Lung (tissue), 12 donors: ENCODE measurements around the gene CRACDL. TPM values are rescaled to one million over a fixed set of nuclear protein-coding genes. Genes with fewer than 3 reads are reported as not detected.
"Not testable (repeated sequence)": the region's sequence is repeated elsewhere in the genome, so short reads cannot be mapped to it uniquely, and the experiment has no call there.

Experiments used
- ATAC-seq: fragments of 200-7000 bp; cut with Tn5 transposase; one replicate; pipeline ENCODE4 v1.9.1; 2020; ENCODE audit warnings: moderate number of reproducible peaks; ENCODE audit not compliant: insufficient read depth, low FRiP score
- DNase-seq, 3 donors: peaks; one replicate each; pipeline ENCODE4 v3.0.0-alpha.2; 2013 to 2017
- H3K27ac ChIP-seq, 2 donors: one replicate each; pipeline ENCODE4 v1.5.1; 2013; ENCODE audit warnings: mild to moderate bottlenecking in 2 of 2, moderate library complexity in 2 of 2, control low read depth in 1 of 2, inconsistent platforms in 1 of 2, low read depth in 1 of 2, low read length in 1 of 2
- H3K27me3 ChIP-seq, 3 donors: one replicate each; pipeline ENCODE4 v1.5.1; 2013; ENCODE audit warnings: low read length in 2 of 3; ENCODE audit not compliant: control insufficient read depth in 3 of 3, insufficient read depth in 3 of 3
- H3K36me3 ChIP-seq, 4 donors: one replicate each; pipeline ENCODE4 v1.5.1; 2013; ENCODE audit warnings: low read length in 4 of 4, mild to moderate bottlenecking in 1 of 4, moderate library complexity in 1 of 4; ENCODE audit not compliant: control insufficient read depth in 4 of 4, insufficient read depth in 4 of 4
- H3K4me1 ChIP-seq, 5 donors: one replicate each; pipeline ENCODE4 v1.5.1; 2013; ENCODE audit warnings: low read length in 5 of 5, mild to moderate bottlenecking in 2 of 5, moderate library complexity in 1 of 5; ENCODE audit not compliant: control insufficient read depth in 5 of 5, insufficient read depth in 5 of 5
- H3K4me3 ChIP-seq: one replicate; pipeline ENCODE4 v1.5.1; 2013; ENCODE audit warnings: mild to moderate bottlenecking, control low read depth, moderate library complexity
- H3K9ac ChIP-seq, 2 donors: one replicate each; pipeline ENCODE4 v1.5.1; 2013; ENCODE audit warnings: low read length in 2 of 2, control low read depth in 1 of 2; ENCODE audit not compliant: insufficient read depth in 1 of 2
- H3K9me3 ChIP-seq, 4 donors: one replicate each; pipeline ENCODE4 v1.5.1; 2013; ENCODE audit warnings: low read length in 3 of 4, mild to moderate bottlenecking in 1 of 4, moderate library complexity in 1 of 4; ENCODE audit not compliant: control insufficient read depth in 4 of 4, insufficient read depth in 3 of 4
- CTCF ChIP-seq: IDR thresholded peaks from 2 replicates; pipeline ENCODE4 v1.5.1; 2012; ENCODE audit warnings: mild to moderate bottlenecking; ENCODE audit errors: control extremely low read depth, extremely low read depth
- WGBS, 2 donors: extraction: QIAGEN DNeasy Blood & Tissue Kit; methylation state at CpG; one replicate each; pipeline ENCODE4 v1.1.7; 2013; 5-methylcytosine and 5-hydroxymethylcytosine counted together
- polyA plus RNA-seq, 2 donors: library from polyadenylated mRNA; stranded (reverse); fragments of 200-250 nt; gene quantifications; one replicate each; pipeline ENCODE4 v1.2.1, GENCODE V29; 2013
- total RNA-seq, 2 donors: library from RNA; depleted of rRNA in 1 of 2; stranded (reverse); fragments of >200 nt in 1 of 2; gene quantifications; one replicate each; pipeline ENCODE4 v1.2.1, GENCODE V29; 2014 to 2021
- donor health status: control.
- donor health status: control.
- donor health status: Bipolar disorder and iron deficiency.
- donor health status: healthy.
- donor health status: DM: yes; HTN: yes; CAD: no.

The CRACDL gene
- total and polyA plus RNA-seq, 4 donors, result 8.9 to 28.3 (median 13.2) TPM

GRCh38 chr2:98880266-98881152, 55.5 kb downstream of the CRACDL start:
- H3K27me3 ChIP-seq, result no peaks in the 10 kb centered on the region
- no peak for DNase-seq
- no peak for TF ChIP-seq CTCF
- no peaks in the 10 kb centered on the region for H3K36me3 ChIP-seq
- no peak for ATAC-seq
- no peak overlapping the region for H3K27ac ChIP-seq
- H3K4me3 ChIP-seq, result no peak overlapping the region
- 87 to 89% methylated on average over 20 of the region's 20 CpGs for WGBS, 2 donors
- H3K9ac ChIP-seq, result no peak overlapping the region
- peaks cover 0 to 7% (median 0%) of the 10 kb centered on the region in 4 donors for H3K9me3 ChIP-seq
- no peaks in the 10 kb centered on the region for H3K4me1 ChIP-seq

GRCh38 chr2:98877658-98878057, 58.4 kb downstream of the CRACDL start:
- H3K4me1 ChIP-seq, H3K9ac ChIP-seq, DNase-seq, ATAC-seq, H3K36me3 ChIP-seq, H3K9me3 ChIP-seq, H3K4me3 ChIP-seq, H3K27ac ChIP-seq, H3K27me3 ChIP-seq: not testable (repeated sequence)
- WGBS, 2 donors, result 92 to 93% methylated on average over 5 of the region's 5 CpGs

- WGBS, 2 donors, result 82 to 84% methylated on average over 3 of the region's 3 CpGs
- Histone ChIP-seq H3K9me3 (no peaks in the 10 kb centered on the region), H3K27me3 (no peaks in the 10 kb centered on the region), H3K4me3 (no peak overlapping the region), H3K4me1 (no peaks in the 10 kb centered on the region), H3K9ac (no peak overlapping the region), H3K36me3 (no peaks in the 10 kb centered on the region), H3K27ac (no peak overlapping the region)
- DNase-seq (no peak), ATAC-seq (no peak)
- TF ChIP-seq CTCF, result no peak
These were observed 59.3 kb downstream of the CRACDL start for GRCh38 chr2:98876741-98877140.

- WGBS, 2 donors, result 77 to 84% methylated on average over 4 of the region's 4 CpGs
- no peak for TF ChIP-seq CTCF
- Histone ChIP-seq H3K27me3 (no peaks in the 10 kb centered on the region), H3K27ac (no peak overlapping the region), H3K36me3 (no peaks in the 10 kb centered on the region), H3K9me3 (no peaks in the 10 kb centered on the region), H3K9ac (no peak overlapping the region), H3K4me3 (no peak overlapping the region), H3K4me1 (no peaks in the 10 kb centered on the region)
- no peak for DNase-seq
- ATAC-seq, result no peak
These were observed 60.3 kb downstream of the CRACDL start for GRCh38 chr2:98875746-98876145.
